OCI-LY3 (cell line): ENCODE measurements around the gene ERP27.

Experiments
- CTCF ChIP-seq: fragments of 200-600, 300-600 bp; sonication (generic); IDR thresholded peaks from 2 replicates; pipeline ENCODE4 v1.5.1; 2014; ENCODE audit warnings: antibody characterized with exemption, low read length, low read depth
- EZH2phosphoT487 ChIP-seq: fragments of 200-600 bp; shearing (Covaris generic); IDR thresholded peaks from 2 replicates; pipeline ENCODE4 v1.6.1; 2018; ENCODE audit warnings: antibody characterized with exemption, mixed run types, low read depth

- no peak for TF ChIP-seq CTCF
- TF ChIP-seq EZH2phosphoT487 = no peak
Observed at GRCh38 chr12:14921218-14921617, 17.1 kb downstream of the ERP27 start.
